ENCODE measurements around the gene TFEB.

GRCh38 chr6:41652866-41653652, 82.3 kb downstream of the TFEB start:
- TF ChIP-seq CTCF (IDR thresholded peaks at IDR 0.05) (peak; percentile 65), ZFX (IDR thresholded peaks at IDR 0.05; ENCODE audit: borderline replicate concordance) (no peak)

All from 22Rv1 (cell line).